ENCODE results near the gene DEFB108B.

DNA sequence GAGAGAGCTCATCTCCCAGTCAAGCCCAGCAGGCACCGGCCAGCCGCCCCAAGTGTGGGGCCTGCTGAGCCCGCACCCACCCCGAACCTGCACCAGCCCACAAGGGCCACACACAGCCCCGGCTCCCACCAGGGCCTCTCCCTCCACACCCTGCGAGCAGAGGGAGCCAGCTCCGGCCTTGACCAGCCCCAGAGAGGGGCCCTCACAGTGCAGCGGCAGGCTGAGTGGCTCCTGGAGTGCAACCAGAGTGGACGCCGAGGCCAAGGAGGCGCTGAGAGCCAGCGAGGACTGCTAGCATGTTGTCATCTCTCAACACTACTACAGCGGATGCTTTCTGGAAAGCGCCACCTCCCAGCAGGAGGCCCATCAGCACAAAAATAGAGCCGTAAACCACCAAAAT is 10.9 kb downstream of the DEFB108B start:
- no peak for TF ChIP-seq CTCF (IDR thresholded peaks at IDR 0.05)
- no peak for TF ChIP-seq ZFX (IDR thresholded peaks at IDR 0.05; ENCODE audit: borderline replicate concordance)

Data from 22Rv1 (cell line).